Measurements from ENCODE around the gene REXO1. TPM values are rescaled to one million over a fixed set of nuclear protein-coding genes. Genes with fewer than 3 reads are reported as not detected.

Gene REXO1
- total RNA-seq, 1 donor from 2014 or later: 39.3 TPM

DNA sequence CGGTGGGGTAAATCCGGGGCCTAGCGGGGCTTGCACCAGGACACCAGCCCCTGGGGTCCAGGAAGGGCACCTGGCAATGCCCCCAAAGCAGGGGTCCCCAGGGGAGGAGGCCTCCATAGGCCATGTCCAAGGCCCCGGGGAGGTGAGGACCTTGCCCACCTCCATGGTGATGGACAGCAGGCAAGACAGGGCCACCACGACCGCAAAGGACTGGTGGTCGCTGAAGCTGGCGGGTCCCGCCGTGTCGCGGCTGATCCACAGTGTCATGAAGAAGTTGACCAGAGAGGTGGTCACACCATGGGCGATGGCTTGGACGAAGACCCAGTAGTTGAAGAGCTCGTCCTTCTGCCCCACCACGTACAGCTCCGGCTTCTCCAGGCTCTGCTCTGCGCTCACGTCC is 63.0 kb downstream of the REXO1 start:
- Mint-ChIP-seq H3K4me3 (ENCODE audit: unreplicated experiment) (no peak overlapping the region), H3K27me3 (ENCODE audit: unreplicated experiment) (peaks cover 19% of the 10 kb centered on the region), H3K36me3 (ENCODE audit: unreplicated experiment) (no peaks in the 10 kb centered on the region), H3K27ac (ENCODE audit: unreplicated experiment) (no peak overlapping the region), H3K9me3 (ENCODE audit: unreplicated experiment) (no peaks in the 10 kb centered on the region), H3K4me1 (ENCODE audit: unreplicated experiment) (no peaks in the 10 kb centered on the region)
- no peak for DNase-seq (ENCODE audit: extremely low spot score, unreplicated experiment)
- no peak for TF ChIP-seq CTCF (IDR thresholded peaks at IDR 0.05)

DNA sequence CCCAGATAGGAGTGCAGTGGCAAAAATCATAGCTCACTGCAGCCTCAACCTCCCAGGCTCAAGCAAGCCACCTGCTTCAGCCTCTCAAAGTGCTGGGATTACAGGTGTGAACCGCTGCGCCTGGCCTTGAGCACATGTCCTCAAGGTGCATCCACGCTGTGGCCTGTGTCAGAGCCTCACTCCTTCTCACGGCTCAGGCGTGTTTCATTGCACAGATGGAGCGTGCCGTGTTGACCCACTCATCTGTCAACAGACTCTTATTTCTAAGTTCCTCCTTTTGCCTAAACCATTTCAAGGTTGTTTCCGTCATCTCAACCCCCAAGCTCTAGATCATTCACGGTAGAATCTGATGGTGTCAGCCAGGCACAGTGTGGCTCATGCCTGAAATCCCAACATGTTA is 64.4 kb downstream of the REXO1 start:
- Mint-ChIP-seq H3K36me3 (ENCODE audit: unreplicated experiment) (no peaks in the 10 kb centered on the region), H3K27ac (ENCODE audit: unreplicated experiment) (no peak overlapping the region), H3K4me3 (ENCODE audit: unreplicated experiment) (no peak overlapping the region), H3K9me3 (ENCODE audit: unreplicated experiment) (no peaks in the 10 kb centered on the region), H3K4me1 (ENCODE audit: unreplicated experiment) (peaks cover 3% of the 10 kb centered on the region), H3K27me3 (ENCODE audit: unreplicated experiment) (peaks cover 28% of the 10 kb centered on the region)
- DNase-seq (ENCODE audit: extremely low spot score, unreplicated experiment): no peak
- TF ChIP-seq CTCF (IDR thresholded peaks at IDR 0.05): no peak

DNA sequence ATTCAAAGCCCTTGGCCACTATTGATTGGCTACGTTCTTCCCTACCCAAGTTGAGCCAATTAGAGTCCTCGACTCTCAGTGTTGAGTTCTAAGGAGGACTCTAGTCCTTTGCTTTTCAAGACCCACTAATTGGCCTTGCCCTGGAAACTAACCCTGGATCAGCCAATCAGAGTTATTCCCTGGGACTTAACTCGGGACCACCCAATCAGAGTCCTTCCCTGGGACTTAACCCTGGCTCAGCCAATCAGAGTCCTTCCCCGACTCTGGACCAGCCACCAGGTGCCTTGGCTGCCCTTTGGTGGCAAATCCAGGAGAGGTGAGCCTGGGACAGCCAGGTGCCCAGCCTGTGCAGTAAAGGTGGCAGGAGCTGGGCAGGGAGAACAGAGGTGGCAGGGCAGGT is 64.9 kb downstream of the REXO1 start:
- TF ChIP-seq CTCF (IDR thresholded peaks at IDR 0.05): no peak
- peaks cover 32% of the 10 kb centered on the region for H3K27me3 Mint-ChIP-seq (ENCODE audit: unreplicated experiment)
- H3K27ac Mint-ChIP-seq (ENCODE audit: unreplicated experiment): no peak overlapping the region
- H3K4me1 Mint-ChIP-seq (ENCODE audit: unreplicated experiment): peaks cover 3% of the 10 kb centered on the region
- H3K36me3 Mint-ChIP-seq (ENCODE audit: unreplicated experiment): no peaks in the 10 kb centered on the region
- H3K9me3 Mint-ChIP-seq (ENCODE audit: unreplicated experiment): no peaks in the 10 kb centered on the region
- H3K4me3 Mint-ChIP-seq (ENCODE audit: unreplicated experiment): no peak overlapping the region
- no peak for DNase-seq (ENCODE audit: extremely low spot score, unreplicated experiment)

DNA sequence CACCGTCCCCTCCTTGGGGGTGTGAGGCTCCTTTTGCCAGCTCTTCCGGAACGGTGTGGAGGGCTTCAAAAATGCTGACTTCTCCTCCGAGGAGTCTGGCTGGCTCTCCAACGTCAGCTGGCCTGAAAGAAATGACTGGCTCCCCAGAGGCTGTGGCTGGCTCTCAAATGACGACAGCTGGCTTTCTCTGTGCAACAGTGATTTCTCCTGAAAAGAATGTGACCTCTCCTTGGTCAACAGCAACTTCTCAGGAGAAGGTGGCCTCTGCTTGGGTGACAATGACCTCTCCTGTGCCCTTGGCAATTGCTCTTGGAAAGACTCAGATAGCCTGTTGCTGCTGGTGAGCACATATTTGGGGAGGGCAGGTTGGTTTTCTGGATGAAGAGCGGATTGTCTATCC is 65.8 kb downstream of the REXO1 start:
- no peak overlapping the region for H3K4me3 Mint-ChIP-seq (ENCODE audit: unreplicated experiment)
- H3K9me3 Mint-ChIP-seq (ENCODE audit: unreplicated experiment): no peaks in the 10 kb centered on the region
- peaks cover 3% of the 10 kb centered on the region for H3K4me1 Mint-ChIP-seq (ENCODE audit: unreplicated experiment)
- H3K36me3 Mint-ChIP-seq (ENCODE audit: unreplicated experiment): no peaks in the 10 kb centered on the region
- H3K27me3 Mint-ChIP-seq (ENCODE audit: unreplicated experiment): peaks cover 38% of the 10 kb centered on the region
- H3K27ac Mint-ChIP-seq (ENCODE audit: unreplicated experiment): no peak overlapping the region
- no peak for TF ChIP-seq CTCF (IDR thresholded peaks at IDR 0.05)
- DNase-seq (ENCODE audit: extremely low spot score, unreplicated experiment): no peak

- no peak overlapping the region for H3K4me3 Mint-ChIP-seq (ENCODE audit: unreplicated experiment)
- H3K27me3 Mint-ChIP-seq (ENCODE audit: unreplicated experiment): peaks cover 50% of the 10 kb centered on the region
- peaks cover 6% of the 10 kb centered on the region for H3K4me1 Mint-ChIP-seq (ENCODE audit: unreplicated experiment)
- TF ChIP-seq CTCF (IDR thresholded peaks at IDR 0.05): no peak
- DNase-seq (ENCODE audit: extremely low spot score, unreplicated experiment): no peak
- no peaks in the 10 kb centered on the region for H3K9me3 Mint-ChIP-seq (ENCODE audit: unreplicated experiment)
- H3K36me3 Mint-ChIP-seq (ENCODE audit: unreplicated experiment): no peaks in the 10 kb centered on the region
- no peak overlapping the region for H3K27ac Mint-ChIP-seq (ENCODE audit: unreplicated experiment)
These were observed 67.9 kb downstream of the REXO1 start for GRCh38 chr19:1780272-1780958.
